ENCODE measurements around the gene APLP1.
"Not testable (repeated sequence)": the region's sequence is repeated elsewhere in the genome, so short reads cannot be mapped to it uniquely, and the experiment has no call there.

APLP1 gene

DNA sequence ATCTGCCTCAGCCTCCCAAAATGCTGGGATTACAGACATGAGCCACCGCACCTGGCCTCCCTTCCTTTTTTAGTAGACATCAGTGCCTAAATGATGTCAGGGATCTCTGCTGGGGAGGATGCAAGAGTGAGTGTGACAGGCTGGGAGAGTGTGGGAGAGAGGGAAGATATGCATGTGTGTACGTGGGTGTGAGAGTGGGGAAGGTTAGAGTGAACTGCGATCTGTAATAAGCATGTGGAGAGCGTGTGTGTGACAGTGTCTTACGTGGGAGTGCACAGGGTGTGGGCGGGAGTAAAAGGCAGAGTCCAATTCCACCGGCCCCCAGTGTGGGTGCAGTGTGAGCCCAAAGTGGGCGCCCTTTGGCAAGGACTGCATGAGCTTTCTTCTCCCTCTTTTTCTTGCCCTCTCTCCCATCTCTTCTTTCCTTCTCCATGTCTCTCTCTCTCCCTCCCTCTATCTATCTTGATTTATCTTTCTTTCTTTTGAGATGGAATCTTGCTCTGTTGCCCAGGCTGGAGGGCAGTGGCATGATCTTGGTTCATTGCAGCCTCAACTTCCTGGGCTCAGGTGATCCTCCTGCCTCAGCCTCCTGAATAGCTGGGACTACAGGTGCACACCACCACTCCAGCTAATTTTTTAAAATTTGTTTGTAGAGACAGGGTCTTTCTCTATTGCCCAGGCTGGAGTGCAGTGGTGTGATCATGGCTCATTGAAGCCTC lies 15.2 kb upstream of the APLP1 start:
- no peak for DNase-seq

DNA sequence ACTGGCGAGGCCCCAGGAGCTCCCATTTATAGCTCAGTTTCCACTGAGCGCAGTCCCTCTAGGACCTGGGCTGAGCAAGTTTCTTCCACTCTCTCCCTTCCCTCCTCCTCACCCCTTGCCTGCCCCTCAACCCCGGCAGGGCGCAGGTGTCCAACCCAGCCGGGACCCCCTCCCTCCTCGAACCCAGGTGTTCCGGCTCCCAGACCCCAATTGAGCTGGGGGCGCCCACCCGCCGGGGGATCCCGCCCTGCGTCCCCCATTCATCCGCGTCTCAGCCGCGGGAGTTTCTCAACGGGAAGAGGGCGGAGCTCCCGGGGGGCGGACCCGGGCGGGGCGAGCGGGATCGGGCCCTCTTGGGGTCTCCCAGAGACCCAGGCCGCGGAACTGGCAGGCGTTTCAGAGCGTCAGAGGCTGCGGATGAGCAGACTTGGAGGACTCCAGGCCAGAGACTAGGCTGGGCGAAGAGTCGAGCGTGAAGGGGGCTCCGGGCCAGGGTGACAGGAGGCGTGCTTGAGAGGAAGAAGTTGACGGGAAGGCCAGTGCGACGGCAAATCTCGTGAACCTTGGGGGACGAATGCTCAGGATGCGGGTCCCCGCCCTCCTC lies 11.7 kb upstream of the APLP1 start, which contains the start of gene KIRREL2:
KIRREL2 (plus strand) TSS at position 366 of the 604 bp plus-strand sequence; CDS start at position 575, 209 bp downstream.
- DNase-seq, result no peak

DNA sequence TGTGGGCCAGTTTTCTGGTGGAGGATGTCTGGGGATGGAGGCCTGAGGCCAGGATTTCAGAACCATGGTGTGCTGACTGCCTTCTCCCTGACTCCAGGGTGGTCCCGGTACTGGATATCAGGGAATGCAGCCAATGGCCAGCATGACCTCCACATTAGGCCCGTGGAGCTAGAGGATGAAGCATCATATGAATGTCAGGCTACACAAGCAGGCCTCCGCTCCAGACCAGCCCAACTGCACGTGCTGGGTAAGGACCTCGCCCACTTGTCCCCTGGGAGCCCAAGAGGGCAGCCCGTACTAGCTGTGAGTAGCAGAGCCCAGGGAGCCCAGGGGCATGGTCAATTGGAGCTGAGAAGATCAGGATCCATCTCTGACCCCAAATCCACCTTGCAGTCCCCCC lies 10.1 kb upstream of the APLP1 start:
- no peak for DNase-seq

DNA sequence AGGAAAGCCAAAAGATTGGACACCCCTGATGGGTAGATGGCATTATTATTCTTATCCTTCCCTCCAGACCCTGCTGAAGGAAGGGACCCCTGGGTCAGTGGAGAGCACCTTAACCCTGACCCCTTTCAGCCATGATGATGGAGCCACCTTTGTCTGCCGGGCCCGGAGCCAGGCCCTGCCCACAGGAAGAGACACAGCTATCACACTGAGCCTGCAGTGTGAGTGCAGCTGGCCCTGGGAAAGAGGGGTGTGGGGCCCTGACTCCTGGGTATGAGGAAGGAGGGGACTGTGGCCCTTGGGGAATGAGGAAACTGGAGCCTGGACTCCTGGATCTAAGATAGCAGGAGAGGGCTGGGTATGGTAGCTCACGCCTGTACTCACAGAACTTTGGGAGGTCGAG lies 9.0 kb upstream of the APLP1 start:
- DNase-seq, result no peak

DNA sequence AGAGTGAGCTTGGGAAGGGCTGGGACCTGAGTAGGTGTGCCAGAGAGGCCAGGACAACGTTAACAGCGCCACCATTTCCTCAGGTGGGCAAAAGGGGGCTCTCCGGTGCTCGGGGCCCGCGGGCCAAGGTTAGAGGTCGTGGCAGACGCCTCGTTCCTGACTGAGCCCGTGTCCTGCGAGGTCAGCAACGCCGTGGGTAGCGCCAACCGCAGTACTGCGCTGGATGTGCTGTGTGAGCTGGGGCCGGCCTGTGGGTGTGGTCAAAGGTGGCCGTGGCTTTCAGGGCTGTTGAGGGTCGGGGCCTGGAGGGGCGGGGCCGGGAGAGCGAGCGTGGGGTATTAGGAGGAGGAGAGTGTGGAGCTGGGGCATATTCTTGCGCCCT lies 7.9 kb upstream of the APLP1 start:
- DNase-seq, result no peak

DNA sequence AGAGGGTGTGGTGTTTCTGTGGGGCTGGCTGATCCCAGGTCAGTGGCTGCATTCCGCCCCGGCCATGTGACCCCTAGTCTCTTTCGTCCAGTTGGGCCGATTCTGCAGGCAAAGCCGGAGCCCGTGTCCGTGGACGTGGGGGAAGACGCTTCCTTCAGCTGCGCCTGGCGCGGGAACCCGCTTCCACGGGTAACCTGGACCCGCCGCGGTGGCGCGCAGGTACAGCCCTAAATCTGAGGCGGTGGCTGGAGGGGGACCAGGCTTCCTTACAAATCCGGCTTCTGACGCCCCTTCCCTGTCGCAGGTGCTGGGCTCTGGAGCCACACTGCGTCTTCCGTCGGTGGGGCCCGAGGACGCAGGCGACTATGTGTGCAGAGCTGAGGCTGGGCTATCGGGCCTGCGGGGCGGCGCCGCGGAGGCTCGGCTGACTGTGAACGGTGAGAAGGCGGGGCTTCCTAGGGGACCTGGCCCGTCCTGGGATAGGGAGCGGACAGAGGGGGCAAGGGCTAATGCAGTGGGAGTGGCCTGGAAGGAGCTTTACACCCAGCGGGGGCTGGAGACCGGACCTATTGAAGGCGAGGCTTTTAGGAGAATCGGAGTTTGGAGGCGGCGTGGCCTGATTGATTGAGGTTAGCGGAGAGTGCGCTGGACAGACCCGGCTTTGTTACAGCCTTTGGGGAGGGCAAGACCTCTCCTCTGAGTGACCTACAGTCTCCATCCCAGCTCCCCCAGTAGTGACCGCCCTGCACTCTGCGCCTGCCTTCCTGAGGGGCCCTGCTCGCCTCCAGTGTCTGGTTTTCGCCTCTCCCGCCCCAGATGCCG lies 7.3 kb upstream of the APLP1 start:
- no peak for DNase-seq

DNA sequence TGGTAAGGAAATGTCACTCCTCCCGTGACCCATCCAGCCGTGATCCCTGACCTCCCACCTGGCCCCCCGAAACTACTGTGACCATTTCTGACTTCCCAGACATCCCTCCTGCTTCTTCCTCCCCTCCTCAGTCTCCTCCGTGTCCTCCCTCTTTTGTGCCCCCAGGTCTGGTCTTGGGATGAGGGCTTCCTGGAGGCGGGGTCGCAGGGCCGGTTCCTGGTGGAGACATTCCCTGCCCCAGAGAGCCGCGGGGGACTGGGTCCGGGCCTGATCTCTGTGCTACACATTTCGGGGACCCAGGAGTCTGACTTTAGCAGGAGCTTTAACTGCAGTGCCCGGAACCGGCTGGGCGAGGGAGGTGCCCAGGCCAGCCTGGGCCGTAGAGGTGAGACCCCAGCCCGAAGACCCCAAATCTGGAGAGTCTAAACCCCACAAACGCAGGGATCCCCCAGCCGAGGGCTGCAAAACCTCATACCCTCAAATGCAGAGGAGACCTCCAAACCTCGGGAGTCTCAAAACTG lies 6.7 kb upstream of the APLP1 start:
- no peak for DNase-seq

DNA sequence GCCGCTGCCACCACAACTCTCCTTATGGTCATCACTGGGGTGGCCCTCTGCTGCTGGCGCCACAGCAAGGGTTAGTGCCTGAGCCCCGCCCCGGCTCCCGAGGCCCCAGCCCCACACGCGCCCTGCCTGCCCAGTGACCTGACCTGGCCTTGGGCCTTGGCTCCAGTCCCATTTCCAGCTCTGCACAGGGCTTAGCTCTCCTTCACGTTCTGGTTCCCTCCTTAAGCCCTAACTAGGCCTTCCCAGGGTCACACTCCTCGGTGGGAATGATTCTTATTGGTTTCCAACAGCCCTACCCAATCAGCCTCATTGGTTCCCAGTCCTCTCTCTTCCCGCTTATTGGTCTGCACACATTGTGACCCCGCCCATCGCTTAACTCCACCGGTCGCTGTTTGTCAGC lies 5.8 kb upstream of the APLP1 start:
- DNase-seq, result no peak

DNA sequence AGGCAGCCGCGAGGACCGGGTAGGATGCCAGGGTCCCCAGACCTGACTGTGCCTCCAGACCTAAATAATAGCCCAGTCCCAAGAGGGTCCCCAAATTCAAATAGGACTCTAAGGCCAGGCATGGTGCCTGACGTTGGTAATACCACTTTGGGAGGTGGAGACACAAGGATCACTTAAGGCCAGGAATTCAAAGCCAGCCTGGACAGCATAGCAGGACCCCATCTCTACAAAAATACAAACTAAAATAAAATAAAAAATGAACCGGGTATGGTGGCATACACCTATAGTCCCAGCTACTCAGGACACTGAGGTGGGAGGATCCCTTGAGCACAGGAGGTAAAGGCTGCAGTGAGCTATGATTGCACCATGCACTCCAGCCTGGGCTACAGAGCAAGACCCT lies 5.4 kb upstream of the APLP1 start:
- DNase-seq, result no peak

DNA sequence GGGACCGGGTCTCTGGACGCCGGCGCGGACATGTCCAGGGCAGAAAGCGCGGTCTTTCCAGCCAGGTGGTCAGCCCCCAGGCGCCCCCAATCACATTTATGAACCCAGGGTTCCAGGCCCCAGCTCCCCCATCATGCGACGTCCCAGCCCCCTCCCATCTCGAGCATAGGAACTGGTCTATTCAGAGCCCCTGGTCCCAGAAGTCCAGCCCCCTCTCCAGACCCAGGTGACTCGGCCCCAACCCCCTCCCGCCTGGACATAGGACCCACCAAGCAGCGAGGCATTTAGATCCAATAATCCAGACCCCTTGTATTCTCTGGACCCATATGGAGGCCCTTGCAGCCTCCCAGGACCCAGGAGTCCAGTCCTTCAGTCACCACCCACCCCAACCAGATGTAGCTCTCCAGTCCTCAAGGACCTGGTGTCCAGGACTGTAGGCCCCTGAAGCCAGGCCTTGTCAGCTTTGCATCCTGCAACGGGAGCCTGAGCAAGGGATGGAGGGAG lies 501 bp downstream of the APLP1 start:
- DNase-seq, result no peak

DNA sequence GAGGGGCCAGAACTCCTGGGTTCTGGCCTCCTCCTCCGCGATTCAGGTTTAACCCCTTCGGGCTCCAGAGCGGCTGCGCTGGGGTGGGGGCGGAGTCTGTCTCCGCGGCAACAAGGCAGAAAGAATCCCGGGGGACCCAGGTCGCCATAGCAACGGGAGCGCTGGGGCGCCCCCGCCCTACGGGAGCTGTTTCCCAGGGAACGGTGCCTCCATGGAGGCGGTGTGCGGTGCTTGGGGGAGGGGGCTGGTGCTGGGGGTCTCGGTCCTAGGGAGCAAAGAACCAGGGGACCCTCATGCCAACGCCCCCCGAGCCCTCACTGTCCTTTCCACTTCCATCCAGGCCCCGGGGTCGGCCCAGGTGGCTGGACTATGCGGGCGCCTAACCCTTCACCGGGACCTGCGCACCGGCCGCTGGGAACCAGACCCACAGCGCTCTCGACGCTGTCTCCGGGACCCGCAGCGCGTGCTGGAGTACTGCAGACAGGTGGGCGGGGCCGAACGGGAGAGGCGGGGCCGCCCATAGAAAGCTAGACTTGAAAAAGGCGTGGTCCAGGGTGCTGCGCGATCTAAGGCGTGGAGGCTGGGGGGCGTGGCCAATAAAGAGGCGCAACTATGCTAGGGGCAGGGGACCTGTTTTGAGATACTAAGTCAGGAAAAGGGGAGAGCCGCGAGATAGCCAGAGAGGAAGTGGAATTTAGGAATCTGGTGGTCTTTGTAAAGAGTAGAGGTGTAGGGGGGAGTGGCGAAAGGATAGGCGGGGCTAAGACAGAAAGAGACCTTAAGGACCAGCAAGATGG lies 1.2 kb downstream of the APLP1 start:
- DNase-seq, result peak; percentile 86 to 87

DNA sequence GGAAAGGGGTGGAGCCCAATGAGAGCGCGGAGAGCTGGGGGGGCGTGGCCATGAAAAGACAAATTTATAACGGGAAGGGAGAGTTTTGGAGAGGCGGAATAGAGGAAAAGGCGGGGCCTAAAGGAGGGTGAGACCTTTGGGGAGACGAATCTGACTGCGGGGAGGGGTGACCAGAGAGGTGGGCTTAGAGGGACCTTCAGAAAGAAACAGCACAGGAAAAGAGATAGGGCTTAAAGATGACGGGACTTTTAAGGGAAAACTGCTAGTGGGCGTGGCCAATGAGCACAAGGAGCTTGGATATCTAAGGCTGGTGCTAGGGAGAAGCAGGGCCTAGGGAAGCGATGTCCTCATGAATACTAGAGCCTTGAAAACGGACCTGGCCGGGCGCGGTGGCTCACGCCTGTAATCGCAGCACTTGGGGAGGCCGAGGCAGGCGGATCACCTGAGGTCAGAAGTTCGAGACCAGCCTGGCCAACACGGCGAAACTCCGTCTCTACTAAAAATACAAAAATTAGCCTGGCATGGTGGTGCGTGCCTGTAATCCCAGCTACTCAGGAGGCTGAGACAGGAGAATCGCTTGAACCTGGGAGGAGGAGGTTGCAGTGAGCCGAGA lies 1.9 kb downstream of the APLP1 start:
- DNase-seq, result not testable (repeated sequence)

DNA sequence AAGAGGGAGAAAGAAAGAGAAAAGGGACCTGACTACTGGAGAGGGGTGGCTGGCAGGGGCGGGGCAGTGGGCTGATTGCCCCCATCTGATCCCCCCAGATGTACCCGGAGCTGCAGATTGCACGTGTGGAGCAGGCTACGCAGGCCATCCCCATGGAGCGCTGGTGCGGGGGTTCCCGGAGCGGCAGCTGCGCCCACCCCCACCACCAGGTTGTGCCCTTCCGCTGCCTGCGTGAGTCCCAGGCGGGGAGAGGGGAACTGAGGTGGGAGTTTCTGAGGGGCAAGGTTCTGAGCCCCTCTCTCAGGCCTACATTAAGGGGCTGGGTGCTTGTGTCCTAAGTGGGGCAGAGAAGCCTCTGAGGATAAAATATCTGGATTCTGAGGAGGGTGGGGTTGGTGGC lies 2.4 kb downstream of the APLP1 start:
- no peak for DNase-seq

DNA sequence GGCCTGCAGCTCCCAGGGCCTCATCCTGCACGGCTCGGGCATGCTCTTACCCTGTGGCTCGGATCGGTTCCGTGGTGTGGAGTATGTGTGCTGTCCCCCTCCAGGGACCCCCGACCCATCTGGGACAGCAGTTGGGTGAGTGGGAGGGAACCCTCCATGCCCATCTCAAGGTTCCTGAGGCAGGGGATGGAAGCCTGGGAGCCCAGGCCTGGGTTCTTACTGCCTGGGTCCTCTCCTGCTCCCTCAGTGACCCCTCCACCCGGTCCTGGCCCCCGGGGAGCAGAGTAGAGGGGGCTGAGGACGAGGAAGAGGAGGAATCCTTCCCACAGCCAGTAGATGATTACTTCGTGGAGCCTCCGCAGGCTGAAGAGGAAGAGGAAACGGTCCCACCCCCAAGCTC lies 3.2 kb downstream of the APLP1 start:
- no peak for DNase-seq

DNA sequence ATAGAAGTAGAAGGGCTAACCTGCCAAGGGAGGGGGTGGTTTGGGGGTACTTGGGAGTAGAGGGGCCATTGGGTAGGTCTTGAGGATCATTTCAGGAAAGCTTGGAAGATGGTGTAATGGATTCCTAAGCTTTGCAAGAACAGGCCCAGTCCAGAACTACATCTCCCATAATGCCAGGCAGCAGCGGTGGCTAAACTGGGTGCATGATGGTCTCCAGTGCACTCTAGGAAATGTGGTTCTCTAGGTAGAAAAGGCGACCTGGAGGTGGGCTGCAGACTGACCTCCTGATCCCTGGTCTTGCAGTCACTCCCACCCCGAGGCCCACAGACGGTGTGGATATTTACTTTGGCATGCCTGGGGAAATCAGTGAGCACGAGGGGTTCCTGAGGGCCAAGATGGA lies 3.8 kb downstream of the APLP1 start:
- DNase-seq, result no peak

DNA sequence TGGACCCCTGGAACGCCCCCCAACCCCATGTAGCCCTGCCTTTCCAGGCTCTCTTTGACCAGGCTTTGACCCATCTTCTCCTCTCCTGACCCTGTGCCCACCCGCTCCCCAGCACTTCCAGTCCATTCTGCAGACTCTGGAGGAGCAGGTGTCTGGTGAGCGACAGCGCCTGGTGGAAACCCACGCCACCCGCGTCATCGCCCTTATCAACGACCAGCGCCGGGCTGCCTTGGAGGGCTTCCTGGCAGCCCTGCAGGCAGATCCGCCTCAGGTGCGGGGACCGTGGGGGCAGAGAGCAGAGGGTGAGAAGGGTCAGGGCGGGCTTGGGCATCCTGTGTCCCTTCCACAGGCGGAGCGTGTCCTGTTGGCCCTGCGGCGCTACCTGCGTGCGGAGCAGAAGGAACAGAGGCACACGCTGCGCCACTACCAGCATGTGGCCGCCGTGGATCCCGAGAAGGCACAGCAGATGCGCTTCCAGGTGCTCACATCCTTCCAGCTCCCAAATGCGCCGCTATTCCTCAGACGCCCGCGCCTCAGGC lies 6.1 kb downstream of the APLP1 start:
- DNase-seq, result no peak

DNA sequence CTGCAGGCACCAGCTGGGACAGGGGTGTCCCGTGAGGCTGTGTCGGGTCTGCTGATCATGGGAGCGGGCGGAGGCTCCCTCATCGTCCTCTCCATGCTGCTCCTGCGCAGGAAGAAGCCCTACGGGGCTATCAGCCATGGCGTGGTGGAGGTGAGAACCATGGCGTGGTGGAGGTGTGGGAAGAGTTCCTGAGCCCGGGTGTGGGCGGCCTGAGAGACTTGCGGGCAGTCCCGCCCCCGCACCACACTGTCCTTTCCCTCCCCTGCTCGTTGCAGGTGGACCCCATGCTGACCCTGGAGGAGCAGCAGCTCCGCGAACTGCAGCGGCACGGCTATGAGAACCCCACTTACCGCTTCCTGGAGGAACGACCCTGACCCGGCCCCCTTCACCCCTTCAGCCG lies 10.7 kb downstream of the APLP1 start:
- DNase-seq, result no peak

DNA sequence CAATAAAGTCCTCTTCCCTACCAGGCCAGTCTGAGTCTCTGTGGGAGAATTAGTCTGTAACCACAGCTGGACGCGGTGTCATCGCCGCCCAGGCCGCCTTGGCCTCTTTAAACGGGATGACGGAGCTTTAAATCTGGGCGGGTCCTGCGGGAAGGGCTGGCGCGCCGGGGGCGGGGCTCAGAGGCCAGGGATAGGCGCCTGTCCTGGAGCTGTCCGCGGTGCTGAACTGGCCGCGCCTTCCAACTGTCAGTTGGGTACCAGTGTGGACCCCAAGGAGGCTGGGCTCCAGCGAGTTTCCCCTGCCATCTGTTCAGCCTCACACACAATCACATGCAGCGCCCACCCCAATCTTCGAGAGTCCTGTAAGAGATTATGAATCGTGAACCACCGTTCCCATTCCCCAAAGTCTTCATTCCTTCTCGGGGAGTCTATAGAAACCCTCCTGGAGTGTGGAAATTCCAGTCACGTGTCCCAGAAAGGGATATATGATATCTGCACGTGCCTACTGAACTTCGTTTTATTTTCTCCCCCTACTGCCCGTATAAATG lies 11.5 kb downstream of the APLP1 start:
- peak; percentile 14 to 36 for DNase-seq

DNA sequence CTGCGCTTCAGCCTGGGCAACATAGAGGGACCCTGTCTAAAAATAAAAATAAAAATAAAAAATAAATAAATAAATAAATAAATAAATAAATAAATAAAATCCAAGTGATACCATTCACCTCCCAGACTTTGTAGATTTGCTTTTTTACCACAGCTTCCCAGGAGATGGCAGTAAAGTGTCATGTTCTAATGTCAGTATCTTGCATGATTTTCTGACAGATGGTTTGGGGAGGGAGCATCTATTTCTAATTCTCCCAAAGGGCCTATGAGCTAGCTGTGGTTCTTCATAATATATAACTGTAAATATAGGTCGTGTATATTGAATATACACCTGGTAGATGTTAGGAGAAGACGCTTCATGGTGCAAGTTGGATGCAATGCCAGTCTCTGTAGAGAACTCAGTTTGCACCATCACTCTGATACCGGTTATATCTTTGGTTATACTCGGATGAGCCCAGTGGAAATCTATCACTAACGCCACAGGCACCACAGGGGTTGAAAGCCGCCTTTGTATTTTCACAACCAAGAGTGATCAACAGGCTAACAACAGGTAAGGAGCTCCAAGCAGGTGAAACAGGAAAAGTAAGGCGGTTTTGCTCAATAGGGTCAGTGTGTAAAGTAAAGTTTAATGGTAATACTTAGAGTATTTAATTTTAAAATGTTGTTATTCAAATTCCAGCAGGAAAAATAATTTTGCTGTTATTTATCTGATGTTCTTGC lies 13.9 kb downstream of the APLP1 start:
- peak; percentile 60 to 65 for DNase-seq

DNA sequence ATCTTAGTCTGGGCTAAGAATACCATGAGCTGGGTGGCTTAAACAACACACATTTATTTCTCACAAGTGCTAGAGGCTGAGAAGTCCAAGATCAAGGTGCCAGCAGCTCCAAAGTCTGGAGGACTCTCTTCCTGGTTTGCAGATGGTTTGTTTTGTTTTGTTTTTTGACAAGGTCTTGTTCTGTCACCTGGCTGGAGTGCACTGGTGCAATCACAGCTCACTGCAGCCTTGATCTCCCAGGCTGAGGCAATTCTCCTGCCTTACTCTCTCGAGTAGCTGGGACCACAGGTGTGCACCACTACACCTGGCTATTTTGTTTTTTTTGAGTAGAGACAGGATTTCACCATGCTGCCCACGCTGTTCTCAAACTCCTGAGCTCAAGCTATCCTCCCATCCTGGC lies 15.5 kb downstream of the APLP1 start:
- no peak for DNase-seq

DNA sequence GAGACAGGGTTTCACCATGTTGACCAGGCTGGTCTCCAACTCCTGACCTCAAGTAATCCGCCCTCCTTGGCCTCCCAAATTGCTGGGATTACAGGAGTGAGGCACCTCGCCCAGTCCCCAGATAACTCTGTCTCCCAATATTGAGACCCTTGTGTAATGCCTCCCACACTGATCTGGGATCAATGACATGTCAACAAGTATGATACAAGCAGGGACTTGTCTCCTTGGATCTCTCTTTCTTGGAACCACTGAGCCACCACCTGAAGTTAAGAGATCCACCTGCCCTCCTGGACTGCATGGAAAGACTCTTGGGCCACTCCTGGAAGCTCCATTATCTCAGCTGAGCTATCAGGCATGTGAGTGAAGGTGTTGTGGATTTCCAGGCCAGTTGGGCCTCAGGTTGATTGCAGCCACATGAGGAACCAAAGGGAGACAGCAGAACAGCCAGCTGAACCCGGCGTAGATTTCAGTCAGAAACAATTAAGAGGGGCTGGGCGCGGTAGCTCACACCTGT lies 16.9 kb downstream of the APLP1 start:
- DNase-seq, result no peak

Data from NCI-H2081 (cell line).